Adrenal gland (tissue), 5 donors: Measurements from ENCODE around the gene SYMPK.

Experiments used
- POLR2A ChIP-seq, 2 donors: fragments of 450-650 bp; IDR thresholded peaks; one replicate each; pipeline ENCODE4 v1.6.1; 2017; ENCODE audit warnings: antibody characterized with exemption in 2 of 2, mild to moderate bottlenecking in 2 of 2, moderate library complexity in 1 of 2
- TF ChIP-seq, protein P1 (sequence below), 6 experiments: fragments of 450-650 bp in 4 of 6; fragments of 200-600 bp in 2 of 6; sonication (generic) in 1 of 6; IDR thresholded peaks; 1 replicate in 5 of 6; 2 replicates in 1 of 6; pipeline versions ENCODE4 v1.5.1 to v1.8.0; 2016 to 2021; ENCODE audit warnings: antibody characterized with exemption in 6 of 6, mild to moderate bottlenecking in 2 of 6, moderate library complexity in 1 of 6
- donor health status: DM: no; HTN: no; CAD: no.

GRCh38 chr19:45876161-45876410 lies 13.1 kb upstream of the SYMPK start:
- TF ChIP-seq, protein P1, sequence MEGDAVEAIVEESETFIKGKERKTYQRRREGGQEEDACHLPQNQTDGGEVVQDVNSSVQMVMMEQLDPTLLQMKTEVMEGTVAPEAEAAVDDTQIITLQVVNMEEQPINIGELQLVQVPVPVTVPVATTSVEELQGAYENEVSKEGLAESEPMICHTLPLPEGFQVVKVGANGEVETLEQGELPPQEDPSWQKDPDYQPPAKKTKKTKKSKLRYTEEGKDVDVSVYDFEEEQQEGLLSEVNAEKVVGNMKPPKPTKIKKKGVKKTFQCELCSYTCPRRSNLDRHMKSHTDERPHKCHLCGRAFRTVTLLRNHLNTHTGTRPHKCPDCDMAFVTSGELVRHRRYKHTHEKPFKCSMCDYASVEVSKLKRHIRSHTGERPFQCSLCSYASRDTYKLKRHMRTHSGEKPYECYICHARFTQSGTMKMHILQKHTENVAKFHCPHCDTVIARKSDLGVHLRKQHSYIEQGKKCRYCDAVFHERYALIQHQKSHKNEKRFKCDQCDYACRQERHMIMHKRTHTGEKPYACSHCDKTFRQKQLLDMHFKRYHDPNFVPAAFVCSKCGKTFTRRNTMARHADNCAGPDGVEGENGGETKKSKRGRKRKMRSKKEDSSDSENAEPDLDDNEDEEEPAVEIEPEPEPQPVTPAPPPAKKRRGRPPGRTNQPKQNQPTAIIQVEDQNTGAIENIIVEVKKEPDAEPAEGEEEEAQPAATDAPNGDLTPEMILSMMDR (IDR thresholded peaks at IDR 0.05), result no peak
- TF ChIP-seq POLR2A (IDR thresholded peaks at IDR 0.05), result no peak
